ENCODE data around the gene TNFRSF1B.

- no peak for TF ChIP-seq CTCF (conservative IDR thresholded peaks at IDR 0.05 in 1 of 2, IDR thresholded peaks at IDR 0.05 in 1 of 2; ENCODE audit: low read depth in 1 of 2, low read length in 2 of 2)
- no peak for TF ChIP-seq EZH2 (IDR thresholded peaks at IDR 0.05; ENCODE audit: low read length, missing control alignments)
These were observed 14.5 kb upstream of the TNFRSF1B start for GRCh38 chr1:12152113-12152891.

Data from fibroblast of lung (primary cell).